HCT116 (cell line): Measurements from ENCODE around the gene SPTBN1.

Experiments
- CEBPB ChIP-seq: IDR thresholded peaks from 2 replicates; pipeline ENCODE4 v1.6.1; 2012; ENCODE audit warnings: low read depth
- CTCF ChIP-seq, 3 experiments: fragments of 200-600 bp in 1 of 3; sonication (generic) in 1 of 3; IDR thresholded peaks in 2 of 3; conservative IDR thresholded peaks in 1 of 3; 2 replicates each; pipeline ENCODE4 v1.5.1; 2012 to 2017; ENCODE audit warnings: low read depth in 2 of 3, low read length in 2 of 3, antibody characterized with exemption in 1 of 3, borderline replicate concordance in 1 of 3, control low read depth in 1 of 3, mild to moderate bottlenecking in 1 of 3, mixed read lengths in 1 of 3, mixed run types in 1 of 3, moderate library complexity in 1 of 3; ENCODE audit not compliant: insufficient read depth in 1 of 3
- EZH2 ChIP-seq: fragments of 200-600 bp; sonication (generic); IDR thresholded peaks from 2 replicates; pipeline ENCODE4 v1.6.1; 2017; ENCODE audit warnings: antibody characterized with exemption, mixed run types
- POLR2A ChIP-seq: IDR thresholded peaks from 2 replicates; pipeline ENCODE4 v1.7.0; 2011; ENCODE audit warnings: borderline replicate concordance; ENCODE audit not compliant: insufficient read depth, insufficient read length; ENCODE audit errors: extremely low read depth
- POLR2AphosphoS5 ChIP-seq: IDR thresholded peaks from 2 replicates; pipeline ENCODE4 v1.6.1; 2011; ENCODE audit warnings: mild to moderate bottlenecking, low read depth, low read length, moderate library complexity

DNA sequence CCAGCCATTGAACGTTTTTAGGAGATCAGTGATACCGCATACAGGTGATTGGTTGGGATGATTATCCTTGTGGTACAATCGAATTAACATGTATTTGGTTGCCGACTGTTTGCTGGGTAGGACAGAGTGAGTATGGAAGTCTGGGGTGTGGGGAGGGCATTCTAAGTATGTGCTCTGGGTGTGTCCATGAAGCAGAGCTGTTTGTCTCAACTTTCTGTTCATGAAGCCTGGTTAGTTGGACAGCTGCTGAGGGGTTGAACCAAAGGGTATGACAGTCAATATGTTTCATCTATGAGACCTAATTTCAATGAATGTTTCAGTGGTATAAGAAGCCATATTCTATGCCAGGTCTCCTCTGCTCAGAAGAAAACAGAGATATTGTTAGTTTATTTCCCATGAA, 21.9 kb upstream of the SPTBN1 start:
- TF ChIP-seq POLR2AphosphoS5 (no peak), POLR2A (no peak), CTCF (IDR thresholded peaks at IDR 0.05 in 2 of 3, conservative IDR thresholded peaks at IDR 0.05 in 1 of 3; ENCODE audit: borderline replicate concordance in 1 of 3, insufficient read depth in 1 of 3, low read depth in 2 of 3, low read length in 2 of 3) (no peak), EZH2 (no peak), CEBPB (no peak)
